Measurements from ENCODE around the gene CAPN14. TPM values are rescaled to one million over a fixed set of nuclear protein-coding genes. Genes with fewer than 3 reads are reported as not detected.

The CAPN14 gene
- total and polyA plus RNA-seq, 12 donors: 0.10 to 0.28 (median 0.11) TPM; not detected in 5

DNA sequence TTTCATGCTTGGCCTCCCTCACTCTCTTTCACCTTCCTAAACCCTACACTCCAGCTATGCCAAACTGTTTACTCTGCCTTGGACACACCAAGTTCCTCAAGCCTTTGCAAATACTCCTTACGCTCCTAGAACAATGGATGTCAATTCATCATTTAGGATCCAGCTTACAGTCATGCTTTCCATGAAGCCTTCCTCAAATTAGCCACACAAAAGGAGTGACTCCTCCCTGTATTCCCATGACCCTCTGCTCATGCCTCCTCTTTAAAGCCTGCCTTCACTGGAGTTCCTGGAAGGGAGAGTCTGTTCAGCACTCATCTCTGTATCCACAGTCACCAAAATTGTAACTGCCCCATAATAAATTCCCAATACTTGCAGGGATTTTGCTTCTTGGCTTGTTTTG, 15.9 kb upstream of the CAPN14 start:
- no peaks in the 10 kb centered on the region for H3K36me3 ChIP-seq (replicated peaks in 1 of 2)
- no peak overlapping the region for H3K27ac ChIP-seq
- H3K4me3 ChIP-seq: peak overlapping the region in 1 of 4 donors; percentile 51
- no peak for DNase-seq
- H3K27me3 ChIP-seq: no peaks in the 10 kb centered on the region
- intact Hi-C loops (cut with DNase I): no loop called here
- no peaks in the 10 kb centered on the region for H3K4me1 ChIP-seq (replicated peaks in 1 of 2)
- 82 to 100% (median 89%) methylated on average over 1 of the region's 1 CpG for WGBS, 4 donors
- no peaks in the 10 kb centered on the region for H3K9me3 ChIP-seq (replicated peaks in 1 of 3)
- TF ChIP-seq CTCF (IDR thresholded peaks at IDR 0.05) (no peak), POLR2A (IDR thresholded peaks at IDR 0.05) (no peak)

GRCh38 chr2:31232586-31232985, 15.3 kb upstream of the CAPN14 start:
- Histone ChIP-seq H3K9me3 (replicated peaks in 1 of 3) (no peaks in the 10 kb centered on the region), H3K4me1 (replicated peaks in 1 of 2) (no peaks in the 10 kb centered on the region), H3K27me3 (no peaks in the 10 kb centered on the region), H3K27ac (no peak overlapping the region), H3K36me3 (replicated peaks in 1 of 2) (no peaks in the 10 kb centered on the region), H3K4me3 (no peak overlapping the region)
- TF ChIP-seq POLR2A (IDR thresholded peaks at IDR 0.05) (no peak), CTCF (IDR thresholded peaks at IDR 0.05) (no peak)
- intact Hi-C loops (cut with DNase I): no loop called here
- no peak for DNase-seq
- WGBS, 4 donors: 72 to 91% (median 78%) methylated on average over 4 of the region's 4 CpGs

DNA sequence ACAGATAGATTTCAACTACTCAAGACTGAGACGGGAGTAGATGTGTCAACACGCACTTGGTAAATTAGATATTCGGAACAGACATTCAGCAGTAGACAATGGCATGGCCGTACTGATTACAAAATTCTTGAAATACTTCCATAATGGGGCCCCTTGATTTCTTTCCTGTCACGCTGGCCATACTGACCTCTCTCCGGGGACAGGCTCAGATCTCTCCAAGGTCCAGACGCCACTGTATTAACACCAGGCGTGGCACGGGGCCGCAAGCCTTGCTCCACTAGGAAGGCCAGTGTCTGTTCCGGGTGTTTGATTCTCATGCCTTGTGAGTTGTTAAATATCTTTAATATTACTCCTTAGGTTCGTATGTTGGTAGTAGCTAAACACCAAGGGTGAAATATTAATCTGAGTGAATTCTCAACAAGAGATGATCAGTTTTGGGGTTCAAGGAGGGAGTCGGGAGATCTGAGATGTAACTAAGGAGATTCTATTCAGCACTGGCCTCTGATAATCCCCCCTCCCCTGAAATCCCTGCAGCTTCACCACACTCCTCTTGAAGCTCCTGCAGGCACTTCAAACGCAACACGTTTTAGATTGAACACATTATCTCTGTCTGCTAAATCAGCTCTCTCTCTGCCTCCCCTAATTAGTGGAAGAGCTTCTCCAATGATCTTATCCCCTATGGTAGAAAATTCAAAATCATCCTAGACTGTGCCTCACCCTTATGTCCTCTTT, 14.4 kb upstream of the CAPN14 start:
- H3K4me1 ChIP-seq (replicated peaks in 1 of 2): no peaks in the 10 kb centered on the region
- DNase-seq: no peak
- 61 to 72% (median 67%) methylated on average over 14 to 15 of the region's 15 CpGs for WGBS, 4 donors
- no peak for TF ChIP-seq POLR2A (IDR thresholded peaks at IDR 0.05)
- no peaks in the 10 kb centered on the region for H3K9me3 ChIP-seq (replicated peaks in 1 of 3)
- intact Hi-C loops (cut with DNase I): no loop called here
- no peak overlapping the region for H3K4me3 ChIP-seq
- no peak overlapping the region for H3K27ac ChIP-seq
- H3K27me3 ChIP-seq: no peaks in the 10 kb centered on the region
- H3K36me3 ChIP-seq (replicated peaks in 1 of 2): no peaks in the 10 kb centered on the region

DNA sequence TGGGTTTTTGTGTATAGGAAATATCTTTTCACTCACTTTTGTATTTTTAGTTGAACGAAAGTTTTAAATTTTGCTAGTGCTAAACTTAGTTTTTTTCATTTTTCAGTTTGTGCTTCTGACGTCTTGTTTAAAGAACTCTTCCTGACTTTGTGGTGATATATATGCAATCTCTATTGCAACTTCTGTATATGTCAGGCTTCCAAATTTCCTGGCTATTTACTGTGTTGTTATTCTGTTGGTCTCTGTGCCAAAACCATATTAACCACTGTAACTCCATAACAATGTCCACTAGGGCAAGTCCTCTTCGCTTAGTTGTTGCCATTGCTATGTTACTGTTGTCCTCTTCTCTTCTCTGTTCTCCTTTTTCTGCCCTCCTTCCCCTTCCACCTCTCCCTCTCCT, 13.4 kb upstream of the CAPN14 start:
- DNase-seq: no peak
- Histone ChIP-seq H3K27me3 (no peaks in the 10 kb centered on the region), H3K4me3 (no peak overlapping the region), H3K4me1 (replicated peaks in 1 of 2) (no peaks in the 10 kb centered on the region), H3K36me3 (replicated peaks in 1 of 2) (no peaks in the 10 kb centered on the region), H3K9me3 (replicated peaks in 1 of 3) (no peaks in the 10 kb centered on the region), H3K27ac (no peak overlapping the region)
- TF ChIP-seq CTCF (IDR thresholded peaks at IDR 0.05) (no peak), POLR2A (IDR thresholded peaks at IDR 0.05) (no peak)
- WGBS, 4 donors: 64 to 79% (median 68%) methylated on average over 3 of the region's 3 CpGs
- intact Hi-C loops (cut with DNase I): no loop called here

GRCh38 chr2:31228717-31229116, 11.4 kb upstream of the CAPN14 start:
- no peaks in the 10 kb centered on the region for H3K27me3 ChIP-seq
- no peak overlapping the region for H3K27ac ChIP-seq
- H3K4me1 ChIP-seq (replicated peaks in 1 of 2): no peaks in the 10 kb centered on the region
- no peaks in the 10 kb centered on the region for H3K9me3 ChIP-seq (replicated peaks in 1 of 3)
- DNase-seq: no peak
- no peak overlapping the region for H3K4me3 ChIP-seq
- no peaks in the 10 kb centered on the region for H3K36me3 ChIP-seq (replicated peaks in 1 of 2)
- intact Hi-C loops (cut with DNase I): no loop called here
- TF ChIP-seq POLR2A (IDR thresholded peaks at IDR 0.05) (no peak), CTCF (IDR thresholded peaks at IDR 0.05) (no peak)
- 59 to 83% (median 69%) methylated on average over 3 of the region's 3 CpGs for WGBS, 4 donors

Measured in adrenal gland (tissue), 12 donors.